SK-N-SH treated with all-trans-retinoic acid at 6 μM for 48 hours (cell line): ENCODE measurements around the gene GMEB2.

Experiments used
- ATAC-seq: fragments of 200-7000 bp; cut with Tn5 transposase; 3 replicates; pipeline ENCODE4 v1.9.1; 2020; ENCODE audit warnings: mild to moderate bottlenecking, moderate library complexity
- BACH2 ChIP-seq: fragments of 250-450 bp; sonication (Bioruptor Pico); IDR thresholded peaks from 2 replicates; pipeline ENCODE4 v1.9.0; 2021; ENCODE audit warnings: mild to moderate bottlenecking, borderline replicate concordance
- CREB5 ChIP-seq: fragments of 250-450 bp; sonication (Bioruptor Pico); IDR thresholded peaks from 2 replicates; pipeline ENCODE4 v1.5.1; 2020; ENCODE audit warnings: low read depth, mild to moderate bottlenecking, moderate library complexity
- CSDC2 ChIP-seq: fragments of 250-450 bp; sonication (Bioruptor Pico); IDR thresholded peaks from 2 replicates; pipeline ENCODE4 v1.5.0; 2020; ENCODE audit warnings: mild to moderate bottlenecking, moderate library complexity
- CSRNP3 ChIP-seq: fragments of 250-450 bp; sonication (Bioruptor Pico); IDR thresholded peaks from 2 replicates; pipeline ENCODE4 v1.5.1; 2021; ENCODE audit warnings: mild to moderate bottlenecking, moderate library complexity
- ESRRG ChIP-seq: fragments of 250-450 bp; sonication (Bioruptor Pico); IDR thresholded peaks from 2 replicates; pipeline ENCODE4 v1.6.1; 2021; ENCODE audit warnings: mild to moderate bottlenecking
- OSR1 ChIP-seq: fragments of 250-450 bp; sonication (Bioruptor Pico); IDR thresholded peaks from 2 replicates; pipeline ENCODE4 v1.8.0; 2022; ENCODE audit warnings: moderate library complexity, mild to moderate bottlenecking, inconsistent platforms
- PPARA ChIP-seq: fragments of 250-450 bp; sonication (Bioruptor Pico); IDR thresholded peaks from 2 replicates; pipeline ENCODE4 v1.5.0; 2020; ENCODE audit warnings: mild to moderate bottlenecking, borderline replicate concordance
- RARB ChIP-seq: fragments of 250-450 bp; sonication (Bioruptor Pico); IDR thresholded peaks from 2 replicates; pipeline ENCODE4 v1.8.0; 2021; ENCODE audit warnings: mild to moderate bottlenecking, moderate library complexity
- SNAI2 ChIP-seq: fragments of 250-450 bp; sonication (Bioruptor Pico); IDR thresholded peaks from 2 replicates; pipeline ENCODE4 v1.5.0; 2020; ENCODE audit warnings: mild to moderate bottlenecking, moderate library complexity
- TCF4 ChIP-seq: fragments of 250-450 bp; sonication (Bioruptor Pico); IDR thresholded peaks from 2 replicates; pipeline ENCODE4 v1.8.0; 2021; ENCODE audit warnings: mild to moderate bottlenecking, moderate library complexity, borderline replicate concordance
- TSHZ2 ChIP-seq: fragments of 250-450 bp; sonication (Bioruptor Pico); IDR thresholded peaks from 2 replicates; pipeline ENCODE4 v1.5.0; 2020; ENCODE audit warnings: mild to moderate bottlenecking, moderate library complexity
- ZC3H10 ChIP-seq: fragments of 250-450 bp; sonication (Bioruptor Pico); IDR thresholded peaks from 2 replicates; pipeline ENCODE4 v1.5.1; 2021; ENCODE audit warnings: mild to moderate bottlenecking, moderate library complexity
- ZFP3 ChIP-seq: fragments of 250-450 bp; sonication (Bioruptor Pico); IDR thresholded peaks from 2 replicates; pipeline ENCODE4 v1.5.0; 2020; ENCODE audit warnings: mild to moderate bottlenecking, moderate library complexity
- ZNF565 ChIP-seq: fragments of 450-650 bp; formaldehyde crosslinking; conservative IDR thresholded peaks from 2 replicates; pipeline ENCODE4 v1.5.0; 2020; ENCODE audit warnings: low read depth, mild to moderate bottlenecking, moderate library complexity
- ZNF70 ChIP-seq: fragments of 450-650 bp; formaldehyde crosslinking; IDR thresholded peaks from 2 replicates; pipeline ENCODE4 v1.5.0; 2020; ENCODE audit warnings: mild to moderate bottlenecking, moderate library complexity
- ZNF8 ChIP-seq: fragments of 450-650 bp; formaldehyde crosslinking; IDR thresholded peaks from 2 replicates; pipeline ENCODE4 v1.5.0; 2020; ENCODE audit warnings: mild to moderate bottlenecking, moderate library complexity
- TF ChIP-seq, protein P1 (sequence below): fragments of 250-450 bp; sonication (Bioruptor Pico); IDR thresholded peaks from 2 replicates; pipeline ENCODE4 v1.8.0; 2021; ENCODE audit warnings: low read depth, mild to moderate bottlenecking, moderate library complexity, borderline replicate concordance

The GMEB2 gene

GRCh38 chr20:63548542-63548941 lies 78.4 kb downstream of the GMEB2 start (continued):
- TF ChIP-seq TSHZ2 (CRISPR knock-in tag) (no peak), CSDC2 (CRISPR knock-in tag) (no peak), ESRRG (CRISPR knock-in tag) (no peak), BACH2 (CRISPR knock-in tag) (no peak), RARB (CRISPR knock-in tag) (no peak)

- no peak for TF ChIP-seq ZC3H10 (CRISPR knock-in tag)
- TF ChIP-seq BACH2 (CRISPR knock-in tag) = no peak
- no peak for TF ChIP-seq ZNF8 (CRISPR knock-in tag)
- no peak for TF ChIP-seq CSRNP3 (CRISPR knock-in tag)
- no peak for TF ChIP-seq ZNF70
- no peak for TF ChIP-seq CSDC2 (CRISPR knock-in tag)
- TF ChIP-seq, all 23 proteins: peak for 0
Measured at GRCh38 chr20:63547725-63548480, 79.0 kb downstream of the GMEB2 start, which contains the start of gene SRMS. SRMS (minus strand) TSS chr20:63547749; CDS start chr20:63547463, 286 bp downstream.

GRCh38 chr20:63546956-63547724 lies 79.8 kb downstream of the GMEB2 start:
- ATAC-seq = no peak
- TF ChIP-seq ZFP3 (CRISPR knock-in tag) (no peak), OSR1 (no peak)

More at GRCh38 chr20:63547725-63548480, 79.0 kb downstream of the GMEB2 start, which contains the start of gene SRMS:
- no peak; the same call in 2 of the 3 replicates for ATAC-seq

DNA sequence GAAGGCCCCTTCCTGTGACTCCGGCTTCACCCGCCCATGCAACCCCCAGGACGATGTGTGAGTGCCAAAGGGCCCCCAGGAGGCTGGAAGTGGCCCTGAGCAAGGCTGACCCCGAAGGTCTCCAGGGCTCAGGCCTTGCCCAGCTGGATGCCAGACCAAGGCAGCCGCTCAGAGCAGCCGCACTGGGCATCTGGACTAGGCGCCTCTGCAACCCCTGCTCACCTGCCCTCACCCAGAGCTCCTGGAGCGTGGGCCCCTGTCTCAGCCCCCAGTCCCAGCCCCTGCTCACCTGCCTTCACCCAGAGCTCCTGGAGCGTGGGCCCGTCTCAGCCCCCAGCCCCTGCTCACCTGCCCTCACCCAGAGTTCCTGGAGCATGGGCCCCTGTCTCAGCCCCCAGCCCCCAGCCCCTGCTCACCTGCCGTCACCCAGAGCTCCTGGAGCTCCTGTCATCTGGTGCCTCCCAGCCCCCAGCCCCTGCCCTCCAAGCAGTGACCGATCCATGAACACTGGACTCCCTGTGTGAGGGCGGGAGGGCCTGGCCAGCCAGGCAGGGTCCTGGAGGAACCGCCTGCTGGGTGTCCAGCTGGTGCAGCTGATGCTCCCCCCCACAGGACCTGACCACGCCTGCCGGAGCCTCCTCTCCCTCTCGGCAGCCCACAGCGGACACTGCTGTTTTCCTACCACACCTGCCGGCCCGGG lies 80.5 kb downstream of the GMEB2 start:
- TF ChIP-seq ZFP3 (CRISPR knock-in tag) (no peak), TCF4 (no peak), BACH2 (CRISPR knock-in tag) (no peak), RARB (CRISPR knock-in tag) (no peak)
- TF ChIP-seq, all 23 proteins: peak for 0
- no peak for ATAC-seq

DNA sequence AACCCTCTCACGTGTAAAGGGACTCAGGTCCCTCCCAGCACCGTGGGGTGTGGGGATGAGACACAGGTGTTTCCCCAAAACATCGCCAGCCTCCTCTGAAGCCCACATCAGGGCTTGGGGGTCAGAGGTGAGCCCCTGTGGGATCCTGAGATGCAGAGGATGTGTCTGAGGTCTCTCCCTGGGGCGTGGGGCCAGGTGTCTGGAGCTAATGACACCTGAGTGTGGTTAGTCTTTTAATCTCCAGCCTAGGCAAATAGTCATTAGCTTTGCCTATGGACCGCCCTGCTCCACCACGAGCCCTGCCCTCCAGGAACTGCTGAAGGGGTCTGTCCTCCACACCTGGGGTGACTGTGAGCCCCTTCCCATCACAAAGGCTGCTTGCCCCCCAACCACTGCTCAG lies 81.1 kb downstream of the GMEB2 start:
- TF ChIP-seq CSRNP3 (CRISPR knock-in tag) (no peak), ZNF565 (no peak), PPARA (CRISPR knock-in tag) (no peak), CSDC2 (CRISPR knock-in tag) (no peak), ZNF70 (no peak), SNAI2 (CRISPR knock-in tag) (no peak)
- no peak for ATAC-seq

- TF ChIP-seq ZNF8 (CRISPR knock-in tag) = no peak
- TF ChIP-seq CREB5 (CRISPR knock-in tag) = no peak
- no peak for TF ChIP-seq TCF4
- TF ChIP-seq, protein P1, sequence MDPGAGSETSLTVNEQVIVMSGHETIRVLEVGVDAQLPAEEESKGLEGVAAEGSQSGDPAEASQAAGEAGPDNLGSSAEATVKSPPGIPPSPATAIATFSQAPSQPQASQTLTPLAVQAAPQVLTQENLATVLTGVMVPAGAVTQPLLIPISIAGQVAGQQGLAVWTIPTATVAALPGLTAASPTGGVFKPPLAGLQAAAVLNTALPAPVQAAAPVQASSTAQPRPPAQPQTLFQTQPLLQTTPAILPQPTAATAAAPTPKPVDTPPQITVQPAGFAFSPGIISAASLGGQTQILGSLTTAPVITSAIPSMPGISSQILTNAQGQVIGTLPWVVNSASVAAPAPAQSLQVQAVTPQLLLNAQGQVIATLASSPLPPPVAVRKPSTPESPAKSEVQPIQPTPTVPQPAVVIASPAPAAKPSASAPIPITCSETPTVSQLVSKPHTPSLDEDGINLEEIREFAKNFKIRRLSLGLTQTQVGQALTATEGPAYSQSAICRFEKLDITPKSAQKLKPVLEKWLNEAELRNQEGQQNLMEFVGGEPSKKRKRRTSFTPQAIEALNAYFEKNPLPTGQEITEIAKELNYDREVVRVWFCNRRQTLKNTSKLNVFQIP (CRISPR knock-in tag) = no peak
- ATAC-seq = no peak
Measured at GRCh38 chr20:63544958-63545516, 81.9 kb downstream of the GMEB2 start.
